GM12878 (cell line): Measurements from ENCODE around the gene PODN. TPM values are rescaled to one million over a fixed set of nuclear protein-coding genes. Genes with fewer than 3 reads are reported as not detected.

Experiments
- ATAC-seq: fragments of 200-7000 bp; cut with Tn5 transposase; 3 replicates; pipeline ENCODE4 v1.9.1; 2020; ENCODE audit warnings: mild to moderate bottlenecking, moderate library complexity
- BruUV-seq: library from RNA; stranded (reverse); fragments of 400-500 nt; replicated peaks from 2 replicates; lab custom pipeline; 2021; lab: Mats Ljungman, UMichigan
- CTCF ChIA-PET: fragments of 300-600 bp; sonication (Branson Sonifier 250); formaldehyde crosslinking; extraction: SDS; loops from one replicate; lab custom pipeline; 2021; ENCODE audit warnings: inconsistent platforms; lab: Yijun Ruan, JAX
- POLR2A ChIA-PET: fragments of 350-600 bp; formaldehyde crosslinking; extraction: SDS; loops from one replicate; lab custom pipeline; 2021; ENCODE audit warnings: inconsistent platforms; lab: Charles Lee
- RAD21 ChIA-PET: fragments of 300-600 bp; sonication (Branson Sonifier 250); formaldehyde crosslinking; loops from one replicate; lab custom pipeline; 2023; ENCODE audit warnings: antibody characterized with exemption; ENCODE audit not compliant: unreplicated experiment; lab: Charles Lee
- SMC1A ChIA-PET: fragments of 300-600 bp; sonication (Branson Sonifier 250); formaldehyde crosslinking; loops from one replicate; lab custom pipeline; 2023; ENCODE audit not compliant: unreplicated experiment, uncharacterized antibody; lab: Charles Lee
- DNase-seq: peaks from one replicate; pipeline ENCODE4 v3.0.0-alpha.2; 2011; ENCODE audit warnings: low read depth, low spot score
- FAIRE-seq: peaks from 3 replicates; lab custom pipeline; 2011; peaks lifted over from hg19 to GRCh38; lab: Jason Lieb, UNC
- H2AFZ ChIP-seq: 2 replicates; pipeline ENCODE4 v1.6.0; 2011; ENCODE audit warnings: low read depth, low read length, control low read depth; ENCODE audit not compliant: control insufficient read depth
- H3K27ac ChIP-seq: 2 replicates; pipeline ENCODE4 v1.5.1; 2011; ENCODE audit warnings: control low read depth; ENCODE audit not compliant: control insufficient read depth, insufficient read depth
- H3K27me3 ChIP-seq, 2 experiments: replicated peaks in 1 of 2; 2 replicates each; pipeline versions ENCODE4 v1.6.0 to v1.6.1; 2011; ENCODE audit warnings: low read length in 1 of 2; ENCODE audit not compliant: control insufficient read depth in 2 of 2, insufficient read depth in 2 of 2
- H3K36me3 ChIP-seq, 2 experiments: 2 replicates each; pipeline ENCODE4 v1.5.1; 2011; ENCODE audit warnings: low read length in 1 of 2; ENCODE audit not compliant: control insufficient read depth in 2 of 2, insufficient read depth in 2 of 2
- H3K4me1 ChIP-seq: 2 replicates; pipeline ENCODE4 v1.6.1; 2011; ENCODE audit warnings: mild to moderate bottlenecking, low read length, moderate library complexity, mixed read lengths; ENCODE audit not compliant: control insufficient read depth, insufficient read depth
- H3K4me2 ChIP-seq: 2 replicates; pipeline ENCODE4 v1.6.0; 2011; ENCODE audit warnings: control low read depth; ENCODE audit not compliant: control insufficient read depth, insufficient read depth
- H3K4me3 ChIP-seq: fragments of 200-600 bp; sonication (generic); 2 replicates; pipeline ENCODE4 v1.5.1; 2016
- H3K79me2 ChIP-seq: 2 replicates; pipeline ENCODE4 v1.6.0; 2011; ENCODE audit warnings: low read length; ENCODE audit not compliant: control insufficient read depth, insufficient read depth
- H3K9ac ChIP-seq: 2 replicates; pipeline ENCODE4 v1.8.0; 2011; ENCODE audit warnings: low read length, control low read depth, mixed read lengths; ENCODE audit not compliant: control insufficient read depth, insufficient read depth
- H3K9me3 ChIP-seq: replicated peaks from 3 replicates; pipeline ENCODE4 v1.5.1; 2011; ENCODE audit warnings: mild to moderate bottlenecking, low read length; ENCODE audit not compliant: control insufficient read depth, insufficient read depth
- H4K20me1 ChIP-seq: 2 replicates; pipeline ENCODE4 v1.6.0; 2011; ENCODE audit not compliant: control insufficient read depth, insufficient read depth
- ASH2L ChIP-seq: fragments of 300-600, 200-600 bp; sonication (generic); IDR thresholded peaks from 2 replicates; pipeline ENCODE4 v1.6.1; 2017; ENCODE audit warnings: low read depth, mild to moderate bottlenecking, borderline replicate concordance
- CREM ChIP-seq: IDR thresholded peaks from 2 replicates; pipeline ENCODE4 v1.6.1; 2014; ENCODE audit warnings: antibody characterized with exemption, low read depth
- ESRRA ChIP-seq: IDR thresholded peaks from 2 replicates; pipeline ENCODE4 v1.6.1; 2012; ENCODE audit warnings: mild to moderate bottlenecking, low read length, improper control_type of control experiment
- HDAC2 ChIP-seq: fragments of 200-600 bp; sonication (generic); IDR thresholded peaks from 2 replicates; pipeline ENCODE4 v1.6.1; 2017
- JUND ChIP-seq: IDR thresholded peaks from 2 replicates; pipeline ENCODE4 v1.6.1; 2012; ENCODE audit warnings: low read depth, mild to moderate bottlenecking, low read length, improper control_type of control experiment, moderate library complexity
- MTA3 ChIP-seq: IDR thresholded peaks from 2 replicates; pipeline ENCODE4 v1.6.1; 2012; ENCODE audit warnings: low read length, inconsistent platforms, borderline replicate concordance
- NFYB ChIP-seq: IDR thresholded peaks from 2 replicates; pipeline ENCODE4 v1.6.1; 2011; ENCODE audit warnings: low read depth, mild to moderate bottlenecking, low read length, improper control_type of control experiment, moderate library complexity; ENCODE audit not compliant: insufficient read depth
- NR2C2 ChIP-seq: IDR thresholded peaks from 2 replicates; pipeline ENCODE4 v1.6.1; 2011; ENCODE audit warnings: borderline replicate concordance, low read depth; ENCODE audit not compliant: control insufficient read depth, insufficient read length
- PAX8 ChIP-seq: fragments of 450-650 bp; IDR thresholded peaks from 2 replicates; pipeline ENCODE4 v1.6.1; 2017; ENCODE audit warnings: mild to moderate bottlenecking, moderate library complexity
- PML ChIP-seq: IDR thresholded peaks from 2 replicates; pipeline ENCODE4 v1.6.1; 2012; ENCODE audit warnings: low read length, inconsistent platforms
- POLR2AphosphoS5 ChIP-seq: IDR thresholded peaks from 2 replicates; pipeline ENCODE4 v1.6.1; 2011; ENCODE audit warnings: mild to moderate bottlenecking, low read length, inconsistent platforms
- RAD51 ChIP-seq: fragments of 450-650 bp; IDR thresholded peaks from 2 replicates; pipeline ENCODE4 v1.6.1; 2016; ENCODE audit warnings: moderate library complexity, mild to moderate bottlenecking, inconsistent platforms
- RELA ChIP-seq: fragments of 450-650 bp; IDR thresholded peaks from 2 replicates; pipeline ENCODE4 v1.8.0; 2014; ENCODE audit warnings: borderline replicate concordance; ENCODE audit not compliant: partially characterized antibody
- RUNX3 ChIP-seq: IDR thresholded peaks from 2 replicates; pipeline ENCODE4 v1.6.1; 2012; ENCODE audit warnings: low read length, inconsistent platforms
- SUZ12 ChIP-seq: fragments of 200-600 bp; sonication (generic); IDR thresholded peaks from one replicate; pipeline ENCODE4 v1.6.1; 2018; ENCODE audit warnings: antibody characterized with exemption, mild to moderate bottlenecking; ENCODE audit not compliant: unreplicated experiment
- ZNF217 ChIP-seq: fragments of 450-650 bp; IDR thresholded peaks from 2 replicates; pipeline ENCODE4 v1.6.1; 2017; ENCODE audit warnings: antibody characterized with exemption, mild to moderate bottlenecking
- ZNF24 ChIP-seq: fragments of 450-650 bp; IDR thresholded peaks from 2 replicates; pipeline ENCODE4 v1.6.1; 2017; ENCODE audit warnings: antibody characterized with exemption, mild to moderate bottlenecking
- WGBS: methylation state at CpG from one replicate; pipeline ENCODE4 v1.1.6; 2016; ENCODE audit warnings: low lambda C conversion rate; ENCODE audit not compliant: insufficient replicate concordance, insufficient coverage; ENCODE audit errors: missing lambda C conversion rate; 5-methylcytosine and 5-hydroxymethylcytosine counted together
- in situ Hi-C: fragments of 300-500 bp; cut with MboI; formaldehyde crosslinking; loops from 9 replicates; pipeline ENCODE4 v1.14.3; 2018; ENCODE audit warnings: mixed read lengths
- intact Hi-C: fragments of 100-400 bp; cut with micrococcal nuclease; formaldehyde crosslinking; loops from one replicate; pipeline ENCODE4 v1.14.2; 2022; ENCODE audit not compliant: unreplicated experiment
- polyA plus RNA-seq, 11 experiments: library from polyadenylated mRNA; depleted of rRNA in 4 of 11; unstranded in 6 of 11; stranded (reverse) in 5 of 11; fragments of >200 nt; fragmentation: Nextera tagmentation in 4 of 11; fragmentation: Illumina TruSeq in 1 of 11; extraction: Ambion mirVana in 4 of 11; extraction: Trizol in 1 of 11; gene quantifications; 1 replicate in 1 of 11; 2 replicates in 10 of 11; pipeline versions ENCODE4 v1.2.1 to v1.2.3, GENCODE V29; 2011 to 2016; ENCODE audit warnings: inconsistent platforms in 2 of 11, missing spikeins in 2 of 11, low read depth in 1 of 11
- total RNA-seq, 4 experiments: library from RNA; depleted of rRNA in 3 of 4; stranded (reverse); fragments of >200 nt in 3 of 4; fragmentation: Illumina TruSeq in 1 of 4; extraction: Trizol in 1 of 4; gene quantifications; 2 replicates each; pipeline versions ENCODE4 v1.2.1 to v1.2.3, GENCODE V29; 2013 to 2021
- TF ChIP-seq, protein P1 (sequence below): IDR thresholded peaks from 2 replicates; pipeline ENCODE4 v1.6.1; 2011; ENCODE audit warnings: borderline replicate concordance, low read depth, mild to moderate bottlenecking, moderate library complexity, mixed read lengths, low read length; ENCODE audit not compliant: insufficient read depth; ENCODE audit errors: extremely low read length
- TF ChIP-seq, protein P2 (sequence below): IDR thresholded peaks from 2 replicates; pipeline ENCODE4 v1.6.1; 2011; ENCODE audit warnings: low read depth, mild to moderate bottlenecking, low read length, moderate library complexity, borderline replicate concordance; ENCODE audit errors: extremely low read depth
- TF ChIP-seq, protein P3 (sequence below): IDR thresholded peaks from 2 replicates; pipeline ENCODE4 v1.6.1; 2011; ENCODE audit warnings: borderline replicate concordance, low read depth, mild to moderate bottlenecking, moderate library complexity, low read length; ENCODE audit not compliant: insufficient read depth, poor library complexity, severe bottlenecking

The PODN gene
- total and polyA plus RNA-seq, 10 of the 15 experiments (the other 5 are each of a cell fraction or from before 2014, with no cell fraction given) = 0.10 TPM; not detected in 9

DNA sequence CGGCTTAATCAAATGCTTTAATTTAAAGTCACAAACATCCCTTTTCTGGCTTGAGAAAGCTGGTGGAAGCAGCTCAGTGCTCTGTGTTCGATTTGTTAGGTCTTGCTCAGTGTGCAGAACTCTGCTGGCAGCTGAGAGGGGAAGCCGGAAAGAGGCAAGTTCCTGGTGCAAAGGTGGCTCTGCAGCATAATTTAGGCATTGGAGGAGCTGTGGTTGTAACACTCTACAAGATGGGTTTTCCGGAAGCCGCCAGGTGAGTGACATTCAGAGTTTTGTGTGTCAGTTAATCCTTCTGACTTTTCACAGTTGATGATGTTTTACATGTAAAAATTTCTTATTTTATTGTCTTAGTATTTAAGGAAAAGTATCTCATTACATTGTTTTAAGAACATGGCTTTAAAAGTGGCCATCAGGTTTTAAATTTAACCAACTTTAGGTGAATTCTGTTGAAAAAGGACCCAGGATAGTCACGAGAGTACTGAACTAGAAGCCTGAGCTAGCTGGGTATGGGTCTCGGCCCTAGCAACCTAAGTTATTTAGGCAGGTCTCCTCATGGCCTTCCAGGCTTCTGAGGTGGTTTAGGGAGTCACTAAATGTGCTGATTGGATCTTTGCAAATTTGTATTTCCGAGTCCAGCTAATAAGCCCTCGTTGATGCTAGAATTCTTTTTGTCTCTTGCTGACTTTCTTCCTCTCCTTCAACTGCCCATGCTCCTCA, 47.1 kb upstream of the PODN start:
- Histone ChIP-seq H3K4me2 (peak overlapping the region; percentile 79), H3K36me3 (0 out of 4 replicates have a peak, but pooled peaks cover 0 to 3% of the 10 kb centered on the region in 2 experiments), H3K27me3 (no peaks in the 10 kb centered on the region), H4K20me1 (no peaks in the 10 kb centered on the region), H3K4me3 (peak overlapping the region; percentile 68), H3K9me3 (no peaks in the 10 kb centered on the region), H3K79me2 (peaks cover 11% of the 10 kb centered on the region), H3K4me1 (no peaks in the 10 kb centered on the region), H2AFZ (peak overlapping the region; percentile 82), H3K9ac (peak overlapping the region; percentile 70), H3K27ac (peak overlapping the region; percentile 24)
- ChIA-PET RAD21 (interaction anchor here (0.8 to 1.8 kb wide), 4 partner anchors 93 to 381 kb away, joined by 3 to 5 read pairs (median 4); partner anchors contain the start of genes ECHDC2 and ZYG11A), CTCF (interaction anchor here (0.5 to 2.0 kb wide), 5 partner anchors 15 to 168 kb away, joined by 3 to 4 read pairs (median 3); partner anchors contain the start of gene ECHDC2), SMC1A (interaction anchor here (0.6 to 1.5 kb wide), 6 partner anchors 15 to 314 kb away, joined by 3 to 5 read pairs (median 3); no protein-coding TSS in a partner anchor), POLR2A (interaction anchor here (0.5 to 1.3 kb wide), 2 partner anchors 15 to 1714 kb away, joined by 3 to 4 read pairs; no protein-coding TSS in a partner anchor)
- in situ Hi-C loops = no loop called here
- intact Hi-C loops = no loop called here
- FAIRE-seq = peak; percentile 96
- peak; percentile 82 for DNase-seq
- peak; percentile 99 for ATAC-seq
- 3% methylated on average over 9 of the region's 9 CpGs for WGBS
- TSS peak; percentile 73 for BruUV-seq
- TF ChIP-seq PML (0 out of 2 replicates have a peak, but pooled peaks have one; percentile 41), RUNX3 (peak; percentile 42), PAX8 (no peak), NFYB (0 out of 2 replicates have a peak, but pooled peaks have one; percentile 35), RELA (no peak), ASH2L (no peak), RAD51 (peak; percentile 68; the same call in 1 of the 2 replicates), MTA3 (no peak), ESRRA (no peak), SUZ12 (no peak), NR2C2 (peak; percentile 92), POLR2AphosphoS5 (peak; percentile 81), JUND (no peak), ZNF217 (no peak), HDAC2 (no peak), ZNF24 (no peak), CREM (no peak)
- TF ChIP-seq, protein P1, sequence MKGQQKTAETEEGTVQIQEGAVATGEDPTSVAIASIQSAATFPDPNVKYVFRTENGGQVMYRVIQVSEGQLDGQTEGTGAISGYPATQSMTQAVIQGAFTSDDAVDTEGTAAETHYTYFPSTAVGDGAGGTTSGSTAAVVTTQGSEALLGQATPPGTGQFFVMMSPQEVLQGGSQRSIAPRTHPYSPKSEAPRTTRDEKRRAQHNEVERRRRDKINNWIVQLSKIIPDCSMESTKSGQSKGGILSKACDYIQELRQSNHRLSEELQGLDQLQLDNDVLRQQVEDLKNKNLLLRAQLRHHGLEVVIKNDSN = no peak
- TF ChIP-seq, protein P2, sequence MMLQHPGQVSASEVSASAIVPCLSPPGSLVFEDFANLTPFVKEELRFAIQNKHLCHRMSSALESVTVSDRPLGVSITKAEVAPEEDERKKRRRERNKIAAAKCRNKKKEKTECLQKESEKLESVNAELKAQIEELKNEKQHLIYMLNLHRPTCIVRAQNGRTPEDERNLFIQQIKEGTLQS = no peak
- TF ChIP-seq, protein P3, sequence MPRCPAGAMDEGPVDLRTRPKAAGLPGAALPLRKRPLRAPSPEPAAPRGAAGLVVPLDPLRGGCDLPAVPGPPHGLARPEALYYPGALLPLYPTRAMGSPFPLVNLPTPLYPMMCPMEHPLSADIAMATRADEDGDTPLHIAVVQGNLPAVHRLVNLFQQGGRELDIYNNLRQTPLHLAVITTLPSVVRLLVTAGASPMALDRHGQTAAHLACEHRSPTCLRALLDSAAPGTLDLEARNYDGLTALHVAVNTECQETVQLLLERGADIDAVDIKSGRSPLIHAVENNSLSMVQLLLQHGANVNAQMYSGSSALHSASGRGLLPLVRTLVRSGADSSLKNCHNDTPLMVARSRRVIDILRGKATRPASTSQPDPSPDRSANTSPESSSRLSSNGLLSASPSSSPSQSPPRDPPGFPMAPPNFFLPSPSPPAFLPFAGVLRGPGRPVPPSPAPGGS = no peak
